BLaER1 treated with 17β-estradiol and CSF1 and Interleukin-3, amounts not matched to agents 10 nM and 100 nM (cell line): ENCODE measurements around the gene QSER1.
"Not testable (repeated sequence)": the region's sequence is repeated elsewhere in the genome, so short reads cannot be mapped to it uniquely, and the experiment has no call there.

ENCODE experiments used
- H3K27ac ChIP-seq, 11 experiments: shearing (Covaris generic); formaldehyde crosslinking; 2 replicates each; pipeline ENCODE4 v1.8.1; 2022
- H3K27me3 ChIP-seq, 11 experiments: shearing (Covaris generic); formaldehyde crosslinking; 2 replicates each; pipeline ENCODE4 v1.8.1; 2022
- H3K36me3 ChIP-seq, 11 experiments: shearing (Covaris generic); formaldehyde crosslinking; 2 replicates each; pipeline ENCODE4 v1.8.1; 2022
- H3K4me1 ChIP-seq, 10 experiments: shearing (Covaris generic); formaldehyde crosslinking; 2 replicates each; pipeline ENCODE4 v1.8.1; 2022
- H3K4me2 ChIP-seq, 11 experiments: shearing (Covaris generic); formaldehyde crosslinking; 2 replicates each; pipeline ENCODE4 v1.8.1; 2022
- H3K4me3 ChIP-seq, 10 experiments: shearing (Covaris generic); formaldehyde crosslinking; 2 replicates each; pipeline ENCODE4 v1.8.1; 2022
- H3K9ac ChIP-seq, 11 experiments: shearing (Covaris generic); formaldehyde crosslinking; 2 replicates each; pipeline ENCODE4 v1.8.1; 2022
- H3K9me3 ChIP-seq, 11 experiments: shearing (Covaris generic); formaldehyde crosslinking; replicated peaks in 1 of 11; 2 replicates each; pipeline ENCODE4 v1.8.1; 2022
- H4K20me1 ChIP-seq, 11 experiments: shearing (Covaris generic); formaldehyde crosslinking; 2 replicates each; pipeline ENCODE4 v1.8.1; 2022
- Cebpa-rat ChIP-seq, 11 experiments: shearing (Covaris generic); IDR thresholded peaks; 2 replicates each; pipeline ENCODE4 v1.8.1; 2022

Gene QSER1

DNA sequence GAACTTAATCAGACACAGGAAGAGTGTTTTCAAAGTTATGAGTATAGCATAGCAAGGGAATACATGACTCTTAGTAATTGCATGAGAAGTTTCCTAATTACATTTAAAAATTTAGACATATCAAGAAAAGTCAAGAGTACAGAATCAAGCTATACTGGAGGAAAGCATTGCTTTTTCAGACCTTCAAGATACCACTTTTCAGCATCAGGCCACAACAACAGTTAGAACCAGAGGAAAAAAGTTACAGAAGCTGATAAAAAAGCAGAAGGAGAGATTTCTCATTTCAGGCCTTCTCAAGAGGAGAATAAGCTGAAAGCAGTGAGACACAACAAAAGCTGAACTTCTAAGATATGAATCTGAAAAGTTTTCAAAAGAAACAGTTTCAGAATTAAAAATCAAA is 28.1 kb upstream of the QSER1 start:
- no peak overlapping the region for H3K9ac ChIP-seq
- H3K9me3 ChIP-seq: peaks cover 0 to 15% (median 9%) of the 10 kb centered on the region in 11 experiments; a peak in 9 of 22 replicates
- H3K4me3 ChIP-seq: no peak overlapping the region
- H3K27ac ChIP-seq: no peak overlapping the region
- H3K27me3 ChIP-seq: no peaks in the 10 kb centered on the region
- no peak overlapping the region for H3K4me2 ChIP-seq
- no peaks in the 10 kb centered on the region for H4K20me1 ChIP-seq
- no peaks in the 10 kb centered on the region for H3K4me1 ChIP-seq
- TF ChIP-seq Cebpa-rat (IDR thresholded peaks at IDR 0.05): no peak
- no peaks in the 10 kb centered on the region for H3K36me3 ChIP-seq

DNA sequence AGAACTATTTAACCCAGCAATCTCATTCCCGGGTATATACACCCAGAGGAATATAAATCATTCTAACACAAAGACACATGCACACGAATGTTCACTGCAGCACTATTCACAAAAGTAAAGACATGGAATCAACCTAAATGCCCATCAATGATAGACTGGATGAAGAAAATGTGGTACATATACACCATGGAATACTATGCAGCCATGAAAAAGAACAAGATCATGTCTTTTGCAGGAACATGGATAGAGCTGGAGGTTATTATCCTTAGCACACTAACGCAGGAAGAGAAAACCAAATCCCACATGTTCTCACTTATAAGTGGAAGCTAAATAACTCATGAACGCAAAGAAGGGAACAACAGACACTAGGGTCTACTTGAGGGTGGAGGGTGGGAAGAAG is 23.9 kb upstream of the QSER1 start:
- H3K4me3 ChIP-seq, H3K27ac ChIP-seq, H3K27me3 ChIP-seq, H3K9ac ChIP-seq, H4K20me1 ChIP-seq, H3K4me2 ChIP-seq, H3K36me3 ChIP-seq, H3K4me1 ChIP-seq: not testable (repeated sequence)
- H3K9me3 ChIP-seq: peaks cover 0 to 15% (median 9%) of the 10 kb centered on the region in 11 experiments; a peak in 9 of 22 replicates

DNA sequence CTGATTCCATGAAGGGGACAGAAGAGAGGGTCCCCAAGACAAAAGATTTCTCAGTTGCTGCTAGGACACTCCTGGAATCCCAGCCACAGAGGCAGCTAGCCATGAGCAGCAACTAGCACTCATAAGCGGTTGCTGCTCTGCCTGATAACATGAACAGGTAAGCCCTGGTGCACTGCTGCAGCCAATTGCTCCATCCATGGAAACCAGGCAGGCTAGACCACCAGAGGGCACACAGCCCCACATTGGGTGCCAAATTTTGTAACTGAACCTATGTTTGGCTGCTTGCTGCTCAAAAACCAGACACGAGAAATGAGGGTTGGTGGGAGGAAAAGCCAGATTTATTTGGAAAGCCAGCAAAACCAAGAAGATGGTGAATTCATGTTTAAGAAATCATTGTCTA is 21.9 kb upstream of the QSER1 start:
- Histone ChIP-seq H3K4me3 (no peak overlapping the region), H3K27me3 (no peaks in the 10 kb centered on the region), H3K9ac (no peak overlapping the region), H3K4me2 (no peak overlapping the region), H4K20me1 (no peaks in the 10 kb centered on the region), H3K27ac (no peak overlapping the region), H3K4me1 (no peaks in the 10 kb centered on the region), H3K36me3 (no peaks in the 10 kb centered on the region), H3K9me3 (peaks cover 0 to 15% (median 9%) of the 10 kb centered on the region in 11 experiments; a peak in 9 of 22 replicates)
- no peak for TF ChIP-seq Cebpa-rat (IDR thresholded peaks at IDR 0.05)

DNA sequence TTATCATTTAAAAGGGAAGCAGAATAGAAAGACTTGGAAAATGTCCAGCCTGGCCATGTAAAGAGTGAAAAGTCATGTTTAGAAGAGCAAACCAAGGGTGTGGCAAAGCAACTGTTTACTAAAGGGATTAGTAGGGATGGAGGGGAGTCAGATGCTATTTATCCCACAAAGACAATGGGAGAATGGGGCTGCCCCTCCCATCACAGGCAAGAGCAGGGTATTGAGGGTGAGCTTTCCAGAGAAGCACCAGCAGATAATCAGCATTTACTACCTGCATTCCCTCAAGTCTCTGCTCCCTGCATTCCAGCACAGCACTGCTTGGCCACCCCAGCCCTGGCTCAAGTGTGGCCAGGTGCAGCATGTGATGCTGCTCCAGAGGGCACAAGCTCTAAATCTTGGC is 18.5 kb upstream of the QSER1 start:
- Histone ChIP-seq H3K9ac (no peak overlapping the region), H3K4me1 (no peaks in the 10 kb centered on the region), H4K20me1 (no peaks in the 10 kb centered on the region), H3K9me3 (0 out of 22 replicates have a peak, but pooled peaks cover 0 to 3% (median 0%) of the 10 kb centered on the region in 11 experiments), H3K4me2 (no peak overlapping the region), H3K4me3 (no peak overlapping the region), H3K27me3 (no peaks in the 10 kb centered on the region), H3K36me3 (no peaks in the 10 kb centered on the region), H3K27ac (no peak overlapping the region)
- no peak for TF ChIP-seq Cebpa-rat (IDR thresholded peaks at IDR 0.05)

DNA sequence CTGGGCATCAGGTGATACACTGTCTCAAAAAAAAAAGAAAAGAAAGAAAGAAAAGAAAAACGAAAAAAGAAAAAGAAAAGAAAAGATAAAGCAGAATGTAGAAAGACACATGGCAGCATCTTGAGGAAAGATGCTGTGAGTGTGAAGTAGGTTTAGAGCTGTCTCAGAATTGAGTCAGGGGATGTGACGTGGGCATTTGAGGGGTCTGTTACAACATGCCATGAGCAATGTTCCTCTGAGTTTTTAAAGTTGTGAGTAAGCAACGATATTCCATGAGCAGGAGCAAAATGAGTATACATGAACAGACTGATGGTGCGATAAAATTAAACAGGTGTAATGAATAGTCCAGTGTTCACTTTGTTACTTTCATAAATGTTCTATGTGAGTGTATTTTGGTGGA is 11.3 kb upstream of the QSER1 start:
- H3K9me3 ChIP-seq: no peaks in the 10 kb centered on the region
- H3K4me3 ChIP-seq: no peak overlapping the region
- no peak overlapping the region for H3K9ac ChIP-seq
- no peaks in the 10 kb centered on the region for H3K36me3 ChIP-seq
- no peak for TF ChIP-seq Cebpa-rat (IDR thresholded peaks at IDR 0.05)
- H3K4me2 ChIP-seq: no peak overlapping the region
- H3K27ac ChIP-seq: no peak overlapping the region
- no peaks in the 10 kb centered on the region for H3K4me1 ChIP-seq
- H3K27me3 ChIP-seq: no peaks in the 10 kb centered on the region
- no peaks in the 10 kb centered on the region for H4K20me1 ChIP-seq

DNA sequence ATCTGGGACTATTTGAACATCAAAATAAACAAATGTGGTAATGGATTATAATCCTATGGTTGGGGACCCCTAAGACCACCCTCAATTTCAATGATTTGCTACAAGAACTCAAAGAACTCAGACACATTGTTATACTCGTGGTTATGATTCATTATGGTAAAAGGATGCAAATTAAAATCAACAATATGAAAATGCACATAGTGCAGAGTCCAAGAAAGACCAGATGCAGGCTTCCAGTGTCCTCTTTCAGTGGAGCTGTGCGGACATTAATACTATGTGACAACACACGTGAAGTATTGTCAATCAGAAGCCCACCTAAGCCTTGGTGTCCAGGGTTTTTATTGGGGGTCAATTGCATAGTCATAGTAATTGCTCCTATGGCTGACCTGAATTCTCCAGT is 9.2 kb upstream of the QSER1 start:
- TF ChIP-seq Cebpa-rat (IDR thresholded peaks at IDR 0.05): no peak
- no peak overlapping the region for H3K27ac ChIP-seq

DNA sequence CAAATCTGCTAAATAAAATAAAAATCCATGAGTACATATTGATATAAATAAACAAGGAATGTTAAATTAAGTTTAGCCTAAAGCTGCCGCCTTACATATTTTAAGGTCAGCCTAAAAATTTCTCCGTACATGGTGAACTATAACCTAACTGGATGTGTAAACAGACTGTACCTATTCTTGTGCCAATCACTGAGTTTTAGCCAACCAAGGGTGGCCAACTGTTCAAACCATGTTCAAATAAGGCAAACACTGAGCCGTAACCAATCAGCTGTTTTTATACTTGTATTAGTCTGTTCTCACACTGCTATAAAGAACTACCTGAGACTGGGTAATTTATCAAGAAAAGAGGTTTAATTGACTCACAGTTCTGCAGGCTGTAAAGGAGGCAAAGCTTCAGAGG is 8.6 kb upstream of the QSER1 start:
- no peaks in the 10 kb centered on the region for H4K20me1 ChIP-seq
- TF ChIP-seq Cebpa-rat (IDR thresholded peaks at IDR 0.05): no peak
- no peaks in the 10 kb centered on the region for H3K36me3 ChIP-seq
- no peak overlapping the region for H3K27ac ChIP-seq
- H3K4me1 ChIP-seq: no peaks in the 10 kb centered on the region
- no peak overlapping the region for H3K4me3 ChIP-seq
- no peaks in the 10 kb centered on the region for H3K27me3 ChIP-seq
- H3K9me3 ChIP-seq: peaks cover 7 to 18% (median 14%) of the 10 kb centered on the region in 11 experiments; a peak in 16 of 22 replicates
- no peak overlapping the region for H3K9ac ChIP-seq
- no peak overlapping the region for H3K4me2 ChIP-seq

More for the DNA sequence above, 9.2 kb upstream of the QSER1 start:
- H4K20me1 ChIP-seq: no peaks in the 10 kb centered on the region
- H3K9ac ChIP-seq: no peak overlapping the region
- no peak overlapping the region for H3K4me2 ChIP-seq
- H3K9me3 ChIP-seq: peaks cover 6 to 13% (median 12%) of the 10 kb centered on the region in 11 experiments; a peak in 16 of 22 replicates
- H3K4me3 ChIP-seq: no peak overlapping the region
- H3K36me3 ChIP-seq: no peaks in the 10 kb centered on the region
- no peaks in the 10 kb centered on the region for H3K27me3 ChIP-seq
- H3K4me1 ChIP-seq: no peaks in the 10 kb centered on the region

DNA sequence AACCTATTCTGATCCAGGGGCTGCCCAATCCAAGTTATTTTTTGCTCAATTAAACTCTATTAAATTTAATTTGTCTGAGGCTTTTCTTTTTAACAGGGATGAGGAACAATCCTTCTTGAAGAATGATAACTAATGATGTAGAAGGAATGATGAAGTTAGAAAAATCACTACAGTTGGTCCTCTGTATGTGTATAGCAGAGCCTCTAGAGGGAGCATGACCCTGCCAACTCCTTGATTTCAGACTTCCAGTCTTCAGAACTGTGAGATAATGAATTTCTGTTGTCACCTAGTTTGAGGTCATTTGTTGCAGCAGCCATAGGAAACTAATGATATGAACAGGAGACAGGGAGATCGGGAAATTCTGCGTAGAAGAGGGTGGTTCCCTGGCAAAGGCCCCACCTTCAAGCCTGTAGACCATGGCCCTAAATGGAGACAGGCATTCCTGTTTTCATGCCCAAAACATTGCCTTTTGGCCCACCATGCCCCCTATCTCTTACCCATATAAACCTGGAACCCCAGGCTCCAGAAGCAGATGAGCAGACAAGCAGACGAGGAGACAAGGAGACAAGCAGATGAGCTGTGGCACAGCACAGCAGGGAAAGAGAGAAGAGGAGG is 7.7 kb upstream of the QSER1 start:
- peaks cover 7 to 18% (median 14%) of the 10 kb centered on the region in 11 experiments; a peak in 16 of 22 replicates for H3K9me3 ChIP-seq
- no peak for TF ChIP-seq Cebpa-rat (IDR thresholded peaks at IDR 0.05)
- H3K9ac ChIP-seq: no peak overlapping the region
- H3K27me3 ChIP-seq: no peaks in the 10 kb centered on the region
- no peaks in the 10 kb centered on the region for H4K20me1 ChIP-seq
- H3K4me1 ChIP-seq: no peaks in the 10 kb centered on the region
- no peak overlapping the region for H3K4me3 ChIP-seq
- H3K4me2 ChIP-seq: no peak overlapping the region
- H3K36me3 ChIP-seq: no peaks in the 10 kb centered on the region
- no peak overlapping the region for H3K27ac ChIP-seq

DNA sequence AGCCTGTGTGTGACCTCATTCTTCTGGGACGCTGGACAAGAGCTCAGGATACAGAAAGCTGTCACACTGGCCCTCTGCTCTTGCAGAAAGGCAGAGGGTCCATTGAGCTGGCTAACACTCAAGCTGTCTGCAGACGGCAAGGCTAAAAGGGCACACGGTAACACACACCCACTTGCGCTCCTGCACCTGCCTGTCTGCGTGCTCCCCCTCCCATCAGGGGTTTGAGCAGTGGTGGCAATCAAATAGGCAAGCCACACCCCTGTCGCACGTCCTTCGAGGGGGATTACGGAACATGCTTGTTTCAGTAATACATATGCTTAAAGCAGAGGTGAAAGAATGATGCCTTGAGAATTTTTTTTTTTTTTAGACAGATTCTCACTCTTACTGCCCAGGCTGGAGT is 7.1 kb upstream of the QSER1 start:
- Histone ChIP-seq H3K27me3 (no peaks in the 10 kb centered on the region), H3K36me3 (no peaks in the 10 kb centered on the region), H3K4me3 (no peak overlapping the region), H3K4me1 (no peaks in the 10 kb centered on the region), H3K9me3 (peaks cover 7 to 18% (median 14%) of the 10 kb centered on the region in 11 experiments; a peak in 17 of 22 replicates), H3K4me2 (no peak overlapping the region), H3K27ac (no peak overlapping the region), H4K20me1 (no peaks in the 10 kb centered on the region), H3K9ac (no peak overlapping the region)
- no peak for TF ChIP-seq Cebpa-rat (IDR thresholded peaks at IDR 0.05)

DNA sequence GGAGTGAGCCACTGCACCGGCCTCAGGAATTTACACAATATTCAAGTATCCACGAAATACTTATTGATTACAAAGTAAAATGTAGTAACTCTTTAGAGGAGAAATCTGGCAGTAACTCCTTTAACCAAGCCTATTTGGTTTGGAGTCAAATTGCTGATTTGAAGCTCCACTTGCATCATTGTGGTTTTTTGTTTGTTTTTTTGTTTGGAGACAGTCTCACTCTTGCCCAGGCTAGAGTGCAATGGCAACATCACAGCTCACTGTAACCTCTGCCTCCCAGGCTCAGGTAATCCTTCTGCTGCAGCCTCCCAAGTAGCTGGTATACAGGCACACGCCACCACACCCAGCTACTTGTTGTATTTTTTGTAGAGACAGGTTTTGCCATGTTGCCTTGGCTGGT is 6.4 kb upstream of the QSER1 start:
- Histone ChIP-seq H3K4me3 (no peak overlapping the region), H4K20me1 (no peaks in the 10 kb centered on the region), H3K9ac (no peak overlapping the region), H3K4me2 (no peak overlapping the region), H3K36me3 (no peaks in the 10 kb centered on the region), H3K27ac (no peak overlapping the region), H3K9me3 (peaks cover 7 to 18% (median 14%) of the 10 kb centered on the region in 11 experiments; a peak in 17 of 22 replicates), H3K27me3 (no peaks in the 10 kb centered on the region), H3K4me1 (peaks cover under 1 to 4% (median 3%) of the 10 kb centered on the region in 10 experiments; a peak in 18 of 20 replicates)
- TF ChIP-seq Cebpa-rat (IDR thresholded peaks at IDR 0.05): no peak

DNA sequence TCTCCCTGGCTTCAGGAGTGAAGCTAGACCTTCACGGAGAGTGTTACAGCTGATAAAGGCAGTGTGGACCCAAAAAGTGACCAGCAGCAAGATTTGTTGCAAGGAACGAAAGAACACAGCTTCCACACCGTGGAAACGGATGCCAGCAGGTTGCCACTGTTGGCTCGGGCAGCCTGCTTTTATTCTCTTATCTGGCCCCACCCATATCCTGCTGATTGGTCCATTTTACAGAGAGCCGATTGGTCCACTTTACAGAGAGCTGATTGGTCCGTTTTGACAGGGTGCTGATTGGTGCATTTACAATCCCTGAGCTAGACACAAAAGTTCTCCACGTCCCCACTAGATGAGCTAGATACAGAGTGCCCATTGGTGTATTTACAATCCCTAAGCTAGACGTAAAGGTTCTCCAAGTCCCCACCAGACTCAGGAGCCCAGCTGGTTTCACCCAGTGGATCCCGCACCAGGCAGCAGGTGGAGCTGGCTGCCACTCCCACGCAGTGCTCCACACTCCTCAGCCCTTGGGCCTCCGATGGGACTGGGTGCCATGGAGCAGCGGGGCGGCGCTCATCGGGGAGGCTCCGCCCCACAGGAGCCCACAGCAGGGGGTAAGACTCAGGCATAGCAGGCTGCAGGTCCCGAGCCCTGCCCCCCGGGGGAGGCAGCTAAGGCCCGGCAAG is 4.8 kb upstream of the QSER1 start:
- H3K4me1 ChIP-seq: peaks cover 9 to 14% (median 13%) of the 10 kb centered on the region in 10 experiments; a peak in 18 of 20 replicates

DNA sequence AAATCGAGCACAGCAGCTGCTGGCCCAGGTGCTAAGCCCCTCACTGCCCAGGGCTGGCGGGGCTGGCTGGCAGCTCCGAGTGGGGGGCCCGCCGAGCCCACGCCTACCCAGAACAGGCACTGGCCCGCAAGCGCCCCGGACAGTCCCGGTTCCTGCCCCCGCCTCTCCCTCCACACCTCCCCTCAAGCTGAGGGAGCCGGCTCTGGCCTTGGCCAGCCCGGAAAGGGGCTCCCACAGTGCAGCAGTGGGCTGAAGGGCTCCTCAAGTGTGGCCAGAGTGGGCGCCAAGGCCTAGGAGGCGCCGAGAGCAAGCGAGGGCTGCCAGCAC is 4.3 kb upstream of the QSER1 start:
- Histone ChIP-seq H3K4me1 (peaks cover 9 to 14% (median 13%) of the 10 kb centered on the region in 10 experiments; a peak in 18 of 20 replicates), H3K9me3 (peaks cover 7 to 18% (median 14%) of the 10 kb centered on the region in 11 experiments; a peak in 17 of 22 replicates)
- not testable (repeated sequence) for H4K20me1 ChIP-seq, H3K27ac ChIP-seq, H3K9ac ChIP-seq, H3K4me2 ChIP-seq, H3K36me3 ChIP-seq, H3K4me3 ChIP-seq, H3K27me3 ChIP-seq

More for the DNA sequence above, 4.8 kb upstream of the QSER1 start:
- not testable (repeated sequence) for H3K27ac ChIP-seq, H3K9ac ChIP-seq, H3K4me3 ChIP-seq, H3K27me3 ChIP-seq, H3K36me3 ChIP-seq, H4K20me1 ChIP-seq, H3K4me2 ChIP-seq
- peaks cover 7 to 18% (median 14%) of the 10 kb centered on the region in 11 experiments; a peak in 17 of 22 replicates for H3K9me3 ChIP-seq
